SU-DHL-6 (cell line): Measurements from ENCODE around the gene ARHGAP1.

ENCODE experiments used
- H2AFZ ChIP-seq: fragments of 200-600 bp; sonication (generic); 2 replicates; pipeline ENCODE4 v1.6.1; 2014; ENCODE audit warnings: low read depth, mild to moderate bottlenecking, moderate library complexity, mixed read lengths, antibody characterized with exemption, low read length; ENCODE audit not compliant: severe bottlenecking
- H3F3A ChIP-seq: fragments of 200-600 bp; shearing (Covaris generic); 2 replicates; pipeline ENCODE4 v1.6.0; 2016; ENCODE audit warnings: antibody characterized with exemption, mild to moderate bottlenecking; ENCODE audit not compliant: insufficient read depth
- H3K27ac ChIP-seq: fragments of 200-600 bp; sonication (generic); 2 replicates; pipeline ENCODE4 v1.5.1; 2016; ENCODE audit warnings: low read depth, mild to moderate bottlenecking, low read length, moderate library complexity, mixed read lengths
- H3K27me3 ChIP-seq: fragments of 200-600 bp; sonication (generic), shearing (Covaris generic); 2 replicates; pipeline ENCODE4 v1.6.0; 2014; ENCODE audit warnings: mild to moderate bottlenecking, low read length
- H3K36me3 ChIP-seq: fragments of 200-600 bp; sonication (generic); 2 replicates; pipeline ENCODE4 v1.6.1; 2014; ENCODE audit warnings: mild to moderate bottlenecking, low read length, mixed read lengths
- H3K4me2 ChIP-seq: fragments of 300-600, 200-600 bp; shearing (Covaris generic), sonication (generic); 2 replicates; pipeline ENCODE4 v1.6.0; 2014; ENCODE audit warnings: low read length, low read depth, mild to moderate bottlenecking; ENCODE audit not compliant: poor library complexity, severe bottlenecking
- H3K4me3 ChIP-seq: fragments of 200-600 bp; sonication (generic); 2 replicates; pipeline ENCODE4 v1.5.1; 2014; ENCODE audit warnings: antibody characterized with exemption, low read length, mild to moderate bottlenecking, mixed read lengths; ENCODE audit not compliant: insufficient read depth, poor library complexity, severe bottlenecking
- H3K79me2 ChIP-seq: fragments of 200-600 bp; sonication (generic); 2 replicates; pipeline ENCODE4 v1.6.1; 2014; ENCODE audit warnings: mild to moderate bottlenecking, low read length, moderate library complexity; ENCODE audit not compliant: insufficient read depth
- H3K9ac ChIP-seq: fragments of 200-600 bp; sonication (generic); 2 replicates; pipeline ENCODE4 v1.7.0; 2014; ENCODE audit warnings: mild to moderate bottlenecking, low read length
- H3K9me2 ChIP-seq: fragments of 200-600 bp; sonication (generic); replicated peaks from 2 replicates; pipeline ENCODE4 v1.6.1; 2014; ENCODE audit warnings: low read length; ENCODE audit not compliant: insufficient read depth
- H3K9me3 ChIP-seq: fragments of 200-600 bp; sonication (generic); 2 replicates; pipeline ENCODE4 v1.6.1; 2014; ENCODE audit warnings: low read length, mixed read lengths; ENCODE audit not compliant: insufficient read depth
- H4K20me1 ChIP-seq: fragments of 200-600 bp; sonication (generic); 2 replicates; pipeline ENCODE4 v1.6.1; 2014; ENCODE audit warnings: low read depth, mild to moderate bottlenecking, antibody characterized with exemption, low read length, moderate library complexity, mixed read lengths
- CTCF ChIP-seq: fragments of 200-600 bp; sonication (generic); IDR thresholded peaks from one replicate; pipeline ENCODE4 v1.5.1; 2017; ENCODE audit warnings: antibody characterized with exemption, mild to moderate bottlenecking, low read length, moderate library complexity; ENCODE audit not compliant: insufficient read depth, poor library complexity, severe bottlenecking
- EZH2phosphoT487 ChIP-seq: fragments of 200-600 bp; sonication (generic), shearing (Covaris generic); conservative IDR thresholded peaks from 2 replicates; pipeline ENCODE4 v1.6.1; 2018; ENCODE audit warnings: mild to moderate bottlenecking, antibody characterized with exemption, low read length, moderate library complexity, mixed read lengths

The ARHGAP1 gene

GRCh38 chr11:46700241-46701077, at the start of gene ARHGAP1, which contains the start of gene ZNF408:
Gene ARHGAP1, minus strand, starts transcription at chr11:46700619. Its CDS starts 4,512 bp downstream, at chr11:46696107.
Gene ZNF408, plus strand, starts transcription at chr11:46701031. Its CDS starts 17 bp downstream, at chr11:46701048.
- Histone ChIP-seq H3K9ac (peak within 1 kb of the TSS; percentile 99), H3K9me3 (no peaks in the 10 kb centered on the region), H3K4me3 (peak within 1 kb of the TSS; percentile 99), H3K79me2 (peaks cover 38% of the 10 kb centered on the region), H3F3A (no peaks in the 10 kb centered on the region), H2AFZ (peak within 1 kb of the TSS; percentile 100), H3K4me2 (peak within 1 kb of the TSS; percentile 93), H3K27me3 (no peaks in the 10 kb centered on the region), H4K20me1 (no peaks in the 10 kb centered on the region), H3K27ac (peak within 1 kb of the TSS; percentile 78), H3K9me2 (no peaks in the 10 kb centered on the region), H3K36me3 (no peaks in the 10 kb centered on the region)
- TF ChIP-seq EZH2phosphoT487 (no peak), CTCF (no peak)

GRCh38 chr11:46747150-46747549, 46.7 kb upstream of the ARHGAP1 start:
- Histone ChIP-seq H4K20me1 (no peaks in the 10 kb centered on the region), H3K9me3 (no peaks in the 10 kb centered on the region), H3K79me2 (no peaks in the 10 kb centered on the region), H3F3A (no peaks in the 10 kb centered on the region), H3K36me3 (peaks cover 25% of the 10 kb centered on the region), H3K4me2 (no peak overlapping the region), H3K4me3 (no peak overlapping the region), H2AFZ (no peak overlapping the region), H3K9ac (no peak overlapping the region), H3K27ac (no peak overlapping the region), H3K9me2 (no peaks in the 10 kb centered on the region), H3K27me3 (no peaks in the 10 kb centered on the region)
- TF ChIP-seq CTCF (no peak), EZH2phosphoT487 (no peak)

GRCh38 chr11:46745995-46746394, 45.6 kb upstream of the ARHGAP1 start:
- Histone ChIP-seq H3K9me3 (no peaks in the 10 kb centered on the region), H3K9ac (no peak overlapping the region), H3K9me2 (no peaks in the 10 kb centered on the region), H3K79me2 (no peaks in the 10 kb centered on the region), H3F3A (no peaks in the 10 kb centered on the region), H2AFZ (no peak overlapping the region), H3K27ac (no peak overlapping the region), H3K4me2 (no peak overlapping the region), H3K36me3 (peaks cover 20% of the 10 kb centered on the region), H3K27me3 (no peaks in the 10 kb centered on the region), H4K20me1 (no peaks in the 10 kb centered on the region), H3K4me3 (no peak overlapping the region)
- no peak for TF ChIP-seq CTCF
- no peak for TF ChIP-seq EZH2phosphoT487
